H9 (cell line): Measurements from ENCODE around the gene PRRX1. TPM values are rescaled to one million over a fixed set of nuclear protein-coding genes. Genes with fewer than 3 reads are reported as not detected.

Experiments
- DNase-seq: peaks from one replicate; pipeline ENCODE4 v3.0.0-alpha.2; 2017
- H2AFZ ChIP-seq: one replicate; pipeline ENCODE4 v1.6.1; 2013; ENCODE audit warnings: mild to moderate bottlenecking, low read length, control low read depth, moderate library complexity
- H2AK5ac ChIP-seq: 2 replicates; pipeline ENCODE4 v1.6.1; 2013; ENCODE audit warnings: low read length, control low read depth, mixed read lengths; ENCODE audit not compliant: insufficient read length
- H2BK120ac ChIP-seq: one replicate; pipeline ENCODE4 v1.6.1; 2013; ENCODE audit warnings: low read depth, mild to moderate bottlenecking, low read length, control low read depth, inconsistent platforms; ENCODE audit not compliant: poor library complexity, severe bottlenecking
- H2BK12ac ChIP-seq: 2 replicates; pipeline ENCODE4 v1.6.1; 2013; ENCODE audit warnings: low read length, control low read depth, mixed read lengths, low read depth; ENCODE audit not compliant: insufficient read length
- H2BK15ac ChIP-seq: 2 replicates; pipeline ENCODE4 v1.6.1; 2013; ENCODE audit warnings: low read depth, low read length, control low read depth
- H2BK20ac ChIP-seq: one replicate; pipeline ENCODE4 v1.6.1; 2013; ENCODE audit warnings: low read depth, mild to moderate bottlenecking, low read length, control low read depth, inconsistent platforms; ENCODE audit not compliant: poor library complexity, severe bottlenecking
- H2BK5ac ChIP-seq: 2 replicates; pipeline ENCODE4 v1.6.1; 2013; ENCODE audit warnings: low read length, control low read depth, mixed read lengths; ENCODE audit not compliant: insufficient read length
- H3K14ac ChIP-seq: 2 replicates; pipeline ENCODE4 v1.6.1; 2013; ENCODE audit warnings: low read length, control low read depth; ENCODE audit not compliant: insufficient read depth
- H3K18ac ChIP-seq: 2 replicates; pipeline ENCODE4 v1.6.1; 2013; ENCODE audit warnings: low read depth, mild to moderate bottlenecking, mixed read lengths, low read length, control low read depth; ENCODE audit not compliant: insufficient read length
- H3K23ac ChIP-seq: 2 replicates; pipeline ENCODE4 v1.6.1; 2013; ENCODE audit warnings: low read length, control low read depth, mixed read lengths, low read depth; ENCODE audit not compliant: insufficient read length
- H3K23me2 ChIP-seq: 2 replicates; pipeline ENCODE4 v1.6.1; 2013; ENCODE audit warnings: low read depth, mild to moderate bottlenecking, mixed read lengths, low read length, control low read depth; ENCODE audit not compliant: insufficient read length, poor library complexity, severe bottlenecking
- H3K27ac ChIP-seq: 2 replicates; pipeline ENCODE4 v1.5.1; 2013; ENCODE audit warnings: low read length, control low read depth, mixed read lengths, low read depth; ENCODE audit not compliant: insufficient read length
- H3K27me3 ChIP-seq: 2 replicates; pipeline ENCODE4 v1.6.1; 2013; ENCODE audit warnings: low read length, control low read depth, inconsistent platforms; ENCODE audit not compliant: insufficient read depth
- H3K4ac ChIP-seq: 2 replicates; pipeline ENCODE4 v1.6.1; 2013; ENCODE audit warnings: low read depth, mild to moderate bottlenecking, control low read depth, inconsistent platforms, low read length, moderate library complexity
- H3K4me1 ChIP-seq: 2 replicates; pipeline ENCODE4 v1.6.1; 2013; ENCODE audit warnings: low read length, control low read depth, inconsistent platforms; ENCODE audit not compliant: insufficient read depth
- H3K4me2 ChIP-seq: 2 replicates; pipeline ENCODE4 v1.6.1; 2013; ENCODE audit warnings: low read length, control low read depth, mixed read lengths; ENCODE audit not compliant: insufficient read length, insufficient read depth
- H3K56ac ChIP-seq: 2 replicates; pipeline ENCODE4 v1.6.1; 2013; ENCODE audit warnings: low read depth, mild to moderate bottlenecking, mixed read lengths, low read length, control low read depth; ENCODE audit not compliant: insufficient read length
- H3K79me1 ChIP-seq: 2 replicates; pipeline ENCODE4 v1.6.1; 2013; ENCODE audit warnings: low read depth, mild to moderate bottlenecking, moderate library complexity, low read length, control low read depth, inconsistent platforms; ENCODE audit not compliant: insufficient read depth, poor library complexity, severe bottlenecking
- H3K79me2 ChIP-seq: 2 replicates; pipeline ENCODE4 v1.6.1; 2013; ENCODE audit warnings: low read length, control low read depth, inconsistent platforms; ENCODE audit not compliant: insufficient read depth
- H3K9ac ChIP-seq: 2 replicates; pipeline ENCODE4 v1.6.1; 2013; ENCODE audit warnings: low read length, control low read depth, mixed read lengths; ENCODE audit not compliant: insufficient read length; ENCODE audit errors: extremely low read depth
- H3K9me3 ChIP-seq: one replicate; pipeline ENCODE4 v1.6.1; 2013; ENCODE audit warnings: low read depth, low read length, inconsistent platforms; ENCODE audit not compliant: control insufficient read depth
- H3T11ph ChIP-seq: one replicate; pipeline ENCODE4 v1.6.1; 2013; ENCODE audit warnings: mild to moderate bottlenecking, low read length, control low read depth, inconsistent platforms
- H4K20me1 ChIP-seq: one replicate; pipeline ENCODE4 v1.6.1; 2013; ENCODE audit not compliant: control insufficient read depth, insufficient read length, insufficient read depth
- H4K5ac ChIP-seq: 2 replicates; pipeline ENCODE4 v1.6.1; 2013; ENCODE audit warnings: low read depth, mild to moderate bottlenecking, mixed read lengths, low read length, control low read depth; ENCODE audit not compliant: insufficient read length
- H4K8ac ChIP-seq: replicated peaks from 2 replicates; pipeline ENCODE4 v1.6.1; 2013; ENCODE audit warnings: low read length, control low read depth, mixed read lengths, low read depth; ENCODE audit not compliant: insufficient read length
- H4K91ac ChIP-seq: 2 replicates; pipeline ENCODE4 v1.6.1; 2013; ENCODE audit warnings: low read depth, mild to moderate bottlenecking, moderate library complexity, mixed read lengths, low read length, control low read depth; ENCODE audit not compliant: insufficient read length
- H3K27ac Mint-ChIP-seq, 3 experiments: 2 replicates in 2 of 3; 3 replicates in 1 of 3; pipeline ENCODE4 v1.8.0; 2020 to 2021; ENCODE audit warnings: mixed read lengths in 3 of 3, mild to moderate bottlenecking in 1 of 3, moderate library complexity in 1 of 3
- H3K27me3 Mint-ChIP-seq: 2 replicates; pipeline ENCODE4 v1.8.0; 2021; ENCODE audit warnings: low read depth, mild to moderate bottlenecking, moderate library complexity, mixed read lengths
- H3K36me3 Mint-ChIP-seq, 3 experiments: 2 replicates in 2 of 3; 3 replicates in 1 of 3; pipeline ENCODE4 v1.8.0; 2020 to 2021; ENCODE audit warnings: low read depth in 3 of 3, mixed read lengths in 3 of 3; ENCODE audit not compliant: insufficient read depth in 1 of 3
- H3K4me1 Mint-ChIP-seq, 2 experiments: 2 replicates each; pipeline ENCODE4 v1.8.0; 2020; ENCODE audit warnings: mixed read lengths in 2 of 2
- H3K4me3 Mint-ChIP-seq, 2 experiments: 2 replicates in 1 of 2; 3 replicates in 1 of 2; pipeline ENCODE4 v1.8.0; 2020 to 2021; ENCODE audit warnings: mild to moderate bottlenecking in 2 of 2, mixed read lengths in 2 of 2, moderate library complexity in 1 of 2
- H3K9me3 Mint-ChIP-seq, 2 experiments: 2 replicates in 1 of 2; 3 replicates in 1 of 2; pipeline ENCODE4 v1.8.0; 2020; ENCODE audit warnings: mild to moderate bottlenecking in 2 of 2, mixed read lengths in 2 of 2, moderate library complexity in 1 of 2
- WGBS: extraction: QIAGEN DNeasy Blood & Tissue Kit; methylation state at CpG from one replicate; pipeline ENCODE4 v1.1.7; 2013; ENCODE audit warnings: missing lambda C conversion rate, low lambda C conversion rate, mixed read lengths; ENCODE audit not compliant: insufficient read length; ENCODE audit errors: extremely low coverage; 5-methylcytosine and 5-hydroxymethylcytosine counted together
- total RNA-seq: library from RNA; stranded (reverse); gene quantifications from 2 replicates; pipeline ENCODE4 v1.2.1, GENCODE V29; 2021
- TF ChIP-seq, protein P1 (sequence below): fragments of 200-600 bp; sonication (generic); conservative IDR thresholded peaks from 3 replicates; pipeline ENCODE4 v1.8.0; 2021; ENCODE audit warnings: antibody characterized with exemption, mild to moderate bottlenecking

PRRX1 gene
- total RNA-seq, 1 experiment from 2014 or later, result not detected

DNA sequence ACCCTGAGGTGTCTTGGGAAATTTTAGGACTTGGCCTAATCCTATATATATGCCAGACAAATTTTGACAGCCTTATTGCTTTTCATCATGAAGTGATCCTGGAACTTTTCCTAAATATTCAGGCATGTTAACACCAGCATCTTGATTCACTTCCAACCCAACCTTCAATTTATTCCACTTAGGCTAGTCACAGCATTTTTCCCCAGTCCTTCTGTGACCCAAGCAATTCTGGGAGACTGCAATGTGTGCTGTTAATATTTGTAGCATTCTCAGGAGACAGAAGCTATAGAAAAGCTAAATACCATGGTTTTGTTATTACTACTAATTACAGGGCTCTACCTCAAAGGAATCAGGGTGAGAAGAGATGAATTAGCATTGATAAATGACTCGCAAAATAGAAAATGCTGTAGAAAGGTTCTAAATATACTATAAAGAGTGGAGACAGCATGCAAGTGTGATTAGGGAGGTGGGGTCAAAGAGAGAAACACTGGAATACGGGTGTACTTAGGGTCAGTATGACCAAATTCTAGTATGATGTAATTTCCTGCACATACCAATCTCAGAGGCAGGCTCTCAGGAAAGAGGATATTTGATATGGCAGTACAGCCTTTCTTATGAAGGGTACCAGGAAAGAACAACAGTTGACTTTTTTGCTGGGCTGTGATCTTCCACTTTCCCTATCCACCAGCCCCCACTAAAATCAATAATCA is 29.1 kb downstream of the PRRX1 start:
- Histone ChIP-seq H2BK12ac (no peak overlapping the region), H3K4me2 (no peak overlapping the region), H2BK20ac (no peak overlapping the region), H2AFZ (no peak overlapping the region), H3K56ac (no peak overlapping the region), H3K4me1 (no peaks in the 10 kb centered on the region), H3K9ac (no peak overlapping the region), H4K91ac (no peak overlapping the region), H4K20me1 (no peaks in the 10 kb centered on the region), H2BK15ac (no peak overlapping the region), H3K4ac (no peak overlapping the region), H4K5ac (no peak overlapping the region), H2AK5ac (no peak overlapping the region), H3K27ac (no peak overlapping the region), H3K14ac (no peak overlapping the region), H3K9me3 (no peaks in the 10 kb centered on the region), H3K18ac (no peak overlapping the region), H3K23me2 (no peaks in the 10 kb centered on the region), H3K27me3 (no peaks in the 10 kb centered on the region), H2BK5ac (no peak overlapping the region), H3T11ph (no peak overlapping the region), H3K79me1 (no peaks in the 10 kb centered on the region), H4K8ac (no peak overlapping the region), H3K79me2 (no peaks in the 10 kb centered on the region), H2BK120ac (no peak overlapping the region), H3K23ac (no peak overlapping the region)
- DNase-seq, result no peak
- TF ChIP-seq, protein P1, sequence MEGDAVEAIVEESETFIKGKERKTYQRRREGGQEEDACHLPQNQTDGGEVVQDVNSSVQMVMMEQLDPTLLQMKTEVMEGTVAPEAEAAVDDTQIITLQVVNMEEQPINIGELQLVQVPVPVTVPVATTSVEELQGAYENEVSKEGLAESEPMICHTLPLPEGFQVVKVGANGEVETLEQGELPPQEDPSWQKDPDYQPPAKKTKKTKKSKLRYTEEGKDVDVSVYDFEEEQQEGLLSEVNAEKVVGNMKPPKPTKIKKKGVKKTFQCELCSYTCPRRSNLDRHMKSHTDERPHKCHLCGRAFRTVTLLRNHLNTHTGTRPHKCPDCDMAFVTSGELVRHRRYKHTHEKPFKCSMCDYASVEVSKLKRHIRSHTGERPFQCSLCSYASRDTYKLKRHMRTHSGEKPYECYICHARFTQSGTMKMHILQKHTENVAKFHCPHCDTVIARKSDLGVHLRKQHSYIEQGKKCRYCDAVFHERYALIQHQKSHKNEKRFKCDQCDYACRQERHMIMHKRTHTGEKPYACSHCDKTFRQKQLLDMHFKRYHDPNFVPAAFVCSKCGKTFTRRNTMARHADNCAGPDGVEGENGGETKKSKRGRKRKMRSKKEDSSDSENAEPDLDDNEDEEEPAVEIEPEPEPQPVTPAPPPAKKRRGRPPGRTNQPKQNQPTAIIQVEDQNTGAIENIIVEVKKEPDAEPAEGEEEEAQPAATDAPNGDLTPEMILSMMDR, result no peak
- Mint-ChIP-seq H3K36me3 (no peaks in the 10 kb centered on the region), H3K4me1 (peaks cover 0 to 3% of the 10 kb centered on the region in 2 experiments; a peak in 1 of 4 replicates), H3K27ac (no peak overlapping the region), H3K4me3 (no peak overlapping the region), H3K27me3 (no peaks in the 10 kb centered on the region), H3K9me3 (no peaks in the 10 kb centered on the region)
- no CpG with 5 or more reads among the region's 2 CpGs for WGBS
